Neural progenitor cell (in vitro differentiated cells): Measurements from ENCODE around the gene RAPGEF4. TPM values are rescaled to one million over a fixed set of nuclear protein-coding genes. Genes with fewer than 3 reads are reported as not detected.

Experiments
- DNase-seq: peaks from one replicate; pipeline ENCODE4 v3.0.0-alpha.2; 2016; ENCODE audit warnings: low spot score
- H2AFZ ChIP-seq: fragments of 200-600 bp; sonication (generic); replicated peaks from 2 replicates; pipeline ENCODE4 v1.6.1; 2016; ENCODE audit warnings: antibody characterized with exemption
- H3F3A ChIP-seq: fragments of 200-600 bp; sonication (generic); 2 replicates; pipeline ENCODE4 v1.6.1; 2016; ENCODE audit warnings: antibody characterized with exemption, low read depth
- H3K27ac ChIP-seq: fragments of 200-600 bp; sonication (generic); 2 replicates; pipeline ENCODE4 v1.5.1; 2016; ENCODE audit warnings: mild to moderate bottlenecking
- H3K27me3 ChIP-seq: fragments of 200-600 bp; sonication (generic); 2 replicates; pipeline ENCODE4 v1.6.1; 2016; ENCODE audit warnings: mild to moderate bottlenecking, moderate library complexity
- H3K36me3 ChIP-seq: fragments of 200-600 bp; sonication (generic); 2 replicates; pipeline ENCODE4 v1.5.1; 2016
- H3K4me1 ChIP-seq: fragments of 200-600 bp; sonication (generic); 2 replicates; pipeline ENCODE4 v1.6.1; 2016; ENCODE audit warnings: mixed run types
- H3K4me2 ChIP-seq: fragments of 200-600 bp; sonication (generic); 2 replicates; pipeline ENCODE4 v1.6.1; 2016
- H3K4me3 ChIP-seq: fragments of 200-600 bp; sonication (generic); 2 replicates; pipeline ENCODE4 v1.5.1; 2016
- H3K79me2 ChIP-seq: fragments of 200-600 bp; sonication (generic); 2 replicates; pipeline ENCODE4 v1.6.1; 2016; ENCODE audit warnings: low read depth
- H3K9ac ChIP-seq: fragments of 200-600 bp; sonication (generic); 2 replicates; pipeline ENCODE4 v1.6.1; 2016
- H3K9me3 ChIP-seq: fragments of 200-600 bp; sonication (generic); 2 replicates; pipeline ENCODE4 v1.5.1; 2016; ENCODE audit warnings: low read depth
- H4K20me1 ChIP-seq: fragments of 200-600 bp; sonication (generic); 2 replicates; pipeline ENCODE4 v1.6.1; 2016; ENCODE audit warnings: low read depth
- H3K27ac Mint-ChIP-seq: 3 replicates; pipeline ENCODE4 v1.8.0; 2021; ENCODE audit warnings: mixed read lengths
- H3K27me3 Mint-ChIP-seq: 2 replicates; pipeline ENCODE4 v1.8.0; 2022; ENCODE audit warnings: low read depth, mild to moderate bottlenecking, inconsistent platforms, moderate library complexity, mixed read lengths; ENCODE audit not compliant: insufficient read depth
- H3K36me3 Mint-ChIP-seq: 3 replicates; pipeline ENCODE4 v1.8.0; 2021; ENCODE audit warnings: mixed read lengths
- H3K4me1 Mint-ChIP-seq: 3 replicates; pipeline ENCODE4 v1.8.0; 2021; ENCODE audit warnings: mixed read lengths
- H3K4me3 Mint-ChIP-seq: 3 replicates; pipeline ENCODE4 v1.8.0; 2021; ENCODE audit warnings: mild to moderate bottlenecking, moderate library complexity, mixed read lengths
- H3K9me3 Mint-ChIP-seq: 3 replicates; pipeline ENCODE4 v1.8.0; 2020; ENCODE audit warnings: mixed read lengths
- CTCF ChIP-seq: fragments of 200-600 bp; sonication (generic); IDR thresholded peaks from 2 replicates; pipeline ENCODE4 v1.5.1; 2017; ENCODE audit warnings: antibody characterized with exemption, mild to moderate bottlenecking
- EZH2 ChIP-seq: fragments of 200-600 bp; sonication (generic); IDR thresholded peaks from 2 replicates; pipeline ENCODE4 v1.6.1; 2017; ENCODE audit warnings: antibody characterized with exemption, mild to moderate bottlenecking, moderate library complexity
- EZH2phosphoT487 ChIP-seq: fragments of 200-600 bp; sonication (generic); IDR thresholded peaks from 2 replicates; pipeline ENCODE4 v1.6.1; 2017; ENCODE audit warnings: antibody characterized with exemption
- total RNA-seq: library from RNA; depleted of rRNA; stranded (reverse); fragments of >200 nt; gene quantifications from 2 replicates; pipeline ENCODE4 v1.2.3, GENCODE V29; 2015; ENCODE audit warnings: low replicate concordance

The RAPGEF4 gene
- total RNA-seq, 1 donor from 2014 or later: 1.8 TPM

GRCh38 chr2:172986040-172986439 lies 250.4 kb downstream of the RAPGEF4 start:
- Histone ChIP-seq H3K79me2 (no peaks in the 10 kb centered on the region), H3K27ac (no peak overlapping the region), H2AFZ (no peak overlapping the region), H4K20me1 (no peaks in the 10 kb centered on the region), H3K4me2 (no peak overlapping the region), H3K27me3 (no peaks in the 10 kb centered on the region), H3F3A (no peaks in the 10 kb centered on the region), H3K9me3 (no peaks in the 10 kb centered on the region), H3K36me3 (no peaks in the 10 kb centered on the region), H3K4me3 (no peak overlapping the region), H3K9ac (no peak overlapping the region), H3K4me1 (no peaks in the 10 kb centered on the region)
- no peaks in the 10 kb centered on the region for H3K36me3 Mint-ChIP-seq
- DNase-seq: no peak
- no peak for TF ChIP-seq EZH2
- TF ChIP-seq CTCF: no peak
- TF ChIP-seq EZH2phosphoT487: no peak
- H3K4me3 Mint-ChIP-seq: no peak overlapping the region
- no peaks in the 10 kb centered on the region for H3K27me3 Mint-ChIP-seq
- no peaks in the 10 kb centered on the region for H3K9me3 Mint-ChIP-seq
- H3K27ac Mint-ChIP-seq: no peak overlapping the region
- H3K4me1 Mint-ChIP-seq: peaks cover 6% of the 10 kb centered on the region

- H2AFZ ChIP-seq: no peak overlapping the region
- H3K9ac ChIP-seq: no peak overlapping the region
- no peaks in the 10 kb centered on the region for H3K79me2 ChIP-seq
- no peak for DNase-seq
- H3K27ac ChIP-seq: no peak overlapping the region
- H3K4me1 ChIP-seq: no peaks in the 10 kb centered on the region
- TF ChIP-seq EZH2phosphoT487 (no peak), CTCF (no peak), EZH2 (no peak)
- H3K4me3 ChIP-seq: no peak overlapping the region
- H3K4me1 Mint-ChIP-seq: peaks cover 15% of the 10 kb centered on the region
- no peaks in the 10 kb centered on the region for H3K27me3 Mint-ChIP-seq
- no peaks in the 10 kb centered on the region for H3K36me3 ChIP-seq
- H3K4me3 Mint-ChIP-seq: no peak overlapping the region
- H3K9me3 Mint-ChIP-seq: no peaks in the 10 kb centered on the region
- H3K27me3 ChIP-seq: no peaks in the 10 kb centered on the region
- no peaks in the 10 kb centered on the region for H3F3A ChIP-seq
- no peak overlapping the region for H3K4me2 ChIP-seq
- H3K9me3 ChIP-seq: no peaks in the 10 kb centered on the region
- no peaks in the 10 kb centered on the region for H4K20me1 ChIP-seq
- no peaks in the 10 kb centered on the region for H3K36me3 Mint-ChIP-seq
- H3K27ac Mint-ChIP-seq: no peak overlapping the region
Observed at GRCh38 chr2:172988728-172989127, 253.1 kb downstream of the RAPGEF4 start.

GRCh38 chr2:172991031-172991430 lies 255.4 kb downstream of the RAPGEF4 start:
- no peaks in the 10 kb centered on the region for H3K27me3 ChIP-seq
- Mint-ChIP-seq H3K4me3 (no peak overlapping the region), H3K9me3 (no peaks in the 10 kb centered on the region), H3K27me3 (no peaks in the 10 kb centered on the region), H3K36me3 (no peaks in the 10 kb centered on the region), H3K27ac (no peak overlapping the region), H3K4me1 (peaks cover 15% of the 10 kb centered on the region)
- no peak overlapping the region for H3K9ac ChIP-seq
- no peak for TF ChIP-seq EZH2
- TF ChIP-seq EZH2phosphoT487: no peak
- no peak for TF ChIP-seq CTCF
- no peaks in the 10 kb centered on the region for H4K20me1 ChIP-seq
- H3K79me2 ChIP-seq: no peaks in the 10 kb centered on the region
- H3K27ac ChIP-seq: no peak overlapping the region
- no peak overlapping the region for H3K4me2 ChIP-seq
- H3K9me3 ChIP-seq: no peaks in the 10 kb centered on the region
- no peak overlapping the region for H2AFZ ChIP-seq
- H3F3A ChIP-seq: no peaks in the 10 kb centered on the region
- no peaks in the 10 kb centered on the region for H3K36me3 ChIP-seq
- no peak for DNase-seq
- no peak overlapping the region for H3K4me3 ChIP-seq
- H3K4me1 ChIP-seq: no peaks in the 10 kb centered on the region
